Heart right ventricle (tissue), 16 donors: ENCODE results near the gene SH2D3A. TPM values are rescaled to one million over a fixed set of nuclear protein-coding genes. Genes with fewer than 3 reads are reported as not detected.

Source experiments
- ATAC-seq, 8 donors: fragments of 200-7000 bp; cut with Tn5 transposase; one replicate each; pipeline ENCODE4 v1.9.1; 2020; ENCODE audit warnings: mild to moderate bottlenecking in 8 of 8, moderate library complexity in 8 of 8, moderate number of reproducible peaks in 1 of 8
- DNase-seq, 2 donors: peaks; one replicate each; pipeline ENCODE4 v3.0.0-alpha.2; 2020
- H3K27ac ChIP-seq, 10 donors: fragments of 200-600 bp; sonication (generic) in 2 of 10; one replicate each; pipeline versions ENCODE4 v1.5.0 to v1.8.0; 2020 to 2022; ENCODE audit warnings: mild to moderate bottlenecking in 3 of 10
- H3K27me3 ChIP-seq, 7 donors: fragments of 200-600 bp; one replicate each; pipeline ENCODE4 v1.8.0; 2021 to 2022; ENCODE audit warnings: mild to moderate bottlenecking in 2 of 7
- H3K36me3 ChIP-seq, 9 donors: fragments of 200-600 bp; sonication (generic) in 1 of 9; one replicate each; pipeline versions ENCODE4 v1.5.0 to v1.8.0; 2020 to 2022; ENCODE audit warnings: mild to moderate bottlenecking in 2 of 9
- H3K4me1 ChIP-seq, 9 donors: fragments of 200-600 bp; sonication (generic) in 1 of 9; one replicate each; pipeline versions ENCODE4 v1.5.0 to v1.8.0; 2020 to 2022; ENCODE audit warnings: mild to moderate bottlenecking in 4 of 9
- H3K4me3 ChIP-seq, 10 donors: fragments of 200-600 bp; sonication (generic) in 2 of 10; one replicate each; pipeline versions ENCODE4 v1.5.0 to v1.8.0; 2020 to 2022; ENCODE audit warnings: mild to moderate bottlenecking in 7 of 10, moderate library complexity in 2 of 10
- H3K9me3 ChIP-seq, 11 donors: fragments of 200-600 bp in 10 of 11; sonication (generic) in 2 of 11; one replicate each; pipeline versions ENCODE4 v1.5.0 to v1.8.0; 2013 to 2022; ENCODE audit warnings: mild to moderate bottlenecking in 2 of 11, control low read depth in 1 of 11, moderate library complexity in 1 of 11
- CTCF ChIP-seq, 9 donors: fragments of 200-600 bp; sonication (generic) in 2 of 9; IDR thresholded peaks; one replicate each; pipeline versions ENCODE4 v1.5.0 to v1.8.0; 2021 to 2022; ENCODE audit warnings: antibody characterized with exemption in 9 of 9, mild to moderate bottlenecking in 5 of 9, moderate library complexity in 1 of 9
- WGBS, 2 donors: extraction: QIAGEN DNeasy Blood & Tissue Kit; methylation state at CpG; one replicate each; pipeline ENCODE4 v1.1.7; 2013; ENCODE audit warnings: inconsistent platforms in 1 of 2; 5-methylcytosine and 5-hydroxymethylcytosine counted together
- intact Hi-C, 10 donors: fragments of 100-400 bp; cut with DNase I; formaldehyde crosslinking; loops; one replicate each; pipeline versions ENCODE4 v1.11.1 to v1.14.2; 2022
- polyA plus RNA-seq, 2 donors: library from polyadenylated mRNA; stranded (reverse); fragments of 200-250 nt; gene quantifications; one replicate each; pipeline ENCODE4 v1.2.3, GENCODE V29; 2013
- total RNA-seq, 10 donors: library from RNA; stranded (reverse); fragmentation: NEBNext Ultra II Directional in 3 of 10; extraction: Animal tissue kit (Norgen Biotek cat#: 25700) in 3 of 10; gene quantifications; one replicate each; pipeline versions ENCODE4 v1.2.1 to v1.2.4, GENCODE V29; 2021 to 2023
- donor health status: Arrhythmogenic right ventricular cardiomyopathy.
- donor health status: ischemic (EF 13 %, LVEDD 7.1; RV severe dilation, severe dysfunction).
- donor health status: healthy with polysubstance abuse.
- donor health status: DM: no; HTN: yes; CAD: no.
- donor health status: DM: no; HTN: no; CAD: no.
- donor health status: ischemic (EF 25% LVEDD 6.9; RV normal size, moderate dysfunction).
- donor health status: ischemic (EF 25% LVEDD 5.7; RV mildly dilated, moderate dysfunction).
- donor health status: healthy.
- donor health status: DM: yes; HTN: yes; CAD: no.
- donor health status: Ischemic cardiomyopathy.
- donor health status: ischemic (EF 35%, LVEDD 5.7; RV mildly dilated, moderate dysfunction).
- donor health status: nonischemic (EF 11% LVEDD 7.7; RV severe dilation, severe dysfunction).
- donor health status: DM: yes; HTN: yes; CAD: no.
- donor health status: PGD.
- donor health status: ischemic (EF 29% LVEDD 5.4; RV normal size, mild dysfunction).
- donor health status: nonischemic (EF 23%, LVEDD 6.1; RV moderate dilation, normal function).

SH2D3A gene
- total and polyA plus RNA-seq, 12 donors: 0.16 to 0.79 (median 0.36) TPM; not detected in 5

GRCh38 chr19:6753178-6754031 lies 13.8 kb downstream of the SH2D3A start:
- peak overlapping the region in 5 of 10 donors; percentile 2 to 56 (median 19) for H3K27ac ChIP-seq
- H3K36me3 ChIP-seq: peaks cover 0 to 43% (median 36%) of the 10 kb centered on the region in 9 donors
- DNase-seq: peak; percentile 68 to 80
- peak; percentile 77 to 90 (median 88) for ATAC-seq
- TF ChIP-seq CTCF (IDR thresholded peaks at IDR 0.05): peak in 8 of 9 donors; percentile 32 to 71 (median 55)
- no peaks in the 10 kb centered on the region for H3K9me3 ChIP-seq
- peaks cover 3 to 18% (median 13%) of the 10 kb centered on the region in 9 donors for H3K4me1 ChIP-seq
- intact Hi-C loops: loop anchor here in 2 of 10 donors (2.0 to 10.0 kb wide), 2 partner anchors 15 to 119 kb away; partner anchors contain the start of gene TRIP10 (in 1 of the 2)
- peak overlapping the region in 8 of 10 donors; percentile 18 to 51 (median 48) for H3K4me3 ChIP-seq
- no peaks in the 10 kb centered on the region for H3K27me3 ChIP-seq
- WGBS, 2 donors: 3 to 4% methylated on average over 50 of the region's 50 CpGs

GRCh38 chr19:6752256-6753177 lies 14.7 kb downstream of the SH2D3A start:
- intact Hi-C loops: loop anchor here in 2 of 10 donors (2.0 to 10.0 kb wide), 2 partner anchors 14 to 118 kb away; partner anchors contain the start of gene TRIP10 (in 1 of the 2)
- Histone ChIP-seq H3K27ac (peak overlapping the region in 3 of 10 donors; percentile 2 to 56 (median 56)), H3K9me3 (no peaks in the 10 kb centered on the region), H3K4me1 (peaks cover 3 to 19% (median 13%) of the 10 kb centered on the region in 9 donors), H3K36me3 (peaks cover 0 to 52% (median 43%) of the 10 kb centered on the region in 9 donors), H3K27me3 (no peaks in the 10 kb centered on the region), H3K4me3 (peak overlapping the region in 7 of 10 donors; percentile 26 to 51 (median 49))
- 64 to 70% methylated on average over 49 to 50 of the region's 50 CpGs for WGBS, 2 donors
- DNase-seq (no peak), ATAC-seq (peak in 2 of 8 donors; percentile 3 to 9)
- no peak for TF ChIP-seq CTCF (IDR thresholded peaks at IDR 0.05)

GRCh38 chr19:6751189-6751588 lies 16.0 kb downstream of the SH2D3A start:
- Histone ChIP-seq H3K27ac (no peak overlapping the region), H3K27me3 (no peaks in the 10 kb centered on the region), H3K9me3 (no peaks in the 10 kb centered on the region), H3K4me3 (no peak overlapping the region), H3K4me1 (peaks cover 3 to 21% (median 13%) of the 10 kb centered on the region in 9 donors), H3K36me3 (peaks cover 0 to 65% (median 57%) of the 10 kb centered on the region in 9 donors)
- 93 to 94% methylated on average over 16 of the region's 16 CpGs for WGBS, 2 donors
- TF ChIP-seq CTCF (IDR thresholded peaks at IDR 0.05): no peak
- ATAC-seq (no peak), DNase-seq (no peak)
- intact Hi-C loops: loop anchor here in 1 of 10 donors (10.0 kb wide), 1 partner anchor 116 kb away; no protein-coding TSS in a partner anchor
